ENCODE results near the gene MPPED2. TPM values are rescaled to one million over a fixed set of nuclear protein-coding genes. Genes with fewer than 3 reads are reported as not detected.

The MPPED2 gene
- polyA plus RNA-seq, 1 donor (not counting 4 experiments of a cell fraction or from before 2014, with no cell fraction given): not detected

DNA sequence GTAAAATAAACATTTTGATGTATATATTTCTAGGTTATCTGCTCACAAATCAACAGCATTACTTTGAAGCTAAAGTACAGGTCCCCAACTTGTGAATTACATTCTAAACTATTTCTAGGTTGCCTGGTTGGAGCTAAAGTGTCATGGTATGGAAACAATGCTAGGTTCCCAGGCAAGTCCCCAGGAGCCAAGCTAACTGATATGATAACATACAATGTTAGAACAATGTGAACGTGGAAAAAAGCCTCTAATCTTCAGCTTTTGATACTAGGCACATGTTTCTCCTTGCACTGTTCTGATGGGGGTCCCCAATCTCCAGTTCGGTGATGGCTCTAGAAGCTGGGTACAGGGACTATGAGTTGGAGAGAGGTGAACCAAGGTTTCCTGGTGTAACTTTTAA lies 153.4 kb downstream of the MPPED2 start:
- Histone ChIP-seq H3K9me3 (ENCODE audit: control insufficient read depth, low read depth, low read length) (no peaks in the 10 kb centered on the region), H3K79me2 (ENCODE audit: control insufficient read depth, insufficient read depth, low read length) (no peaks in the 10 kb centered on the region), H3K36me3 (ENCODE audit: control insufficient read depth in 2 of 2, extremely low read depth in 1 of 2, insufficient read depth in 2 of 2, low read length in 2 of 2) (no peaks in the 10 kb centered on the region), H3K4me1 (ENCODE audit: control insufficient read depth, extremely low read depth, insufficient read depth, low read length) (no peaks in the 10 kb centered on the region), H3K4me3 (ENCODE audit: control insufficient read depth in 2 of 3, extremely low read depth in 1 of 3, insufficient read depth in 2 of 3, low read depth in 1 of 3, low read length in 3 of 3) (no peak overlapping the region), H3K4me2 (ENCODE audit: control insufficient read depth, extremely low read depth, insufficient read depth, low read depth, low read length) (no peak overlapping the region), H4K20me1 (ENCODE audit: control insufficient read depth, extremely low read depth, insufficient read depth, low read length) (no peaks in the 10 kb centered on the region), H2AFZ (ENCODE audit: control insufficient read depth, low read length) (no peak overlapping the region), H3K27me3 (ENCODE audit: control insufficient read depth, extremely low read depth, insufficient read depth, low read length) (no peaks in the 10 kb centered on the region), H3K9ac (ENCODE audit: control insufficient read depth, extremely low read depth, insufficient read depth, low read length) (no peak overlapping the region), H3K27ac (ENCODE audit: control insufficient read depth, insufficient read depth, low read length) (no peak overlapping the region), H3K9me1 (ENCODE audit: control insufficient read depth, extremely low read depth, insufficient read depth, low read length) (no peaks in the 10 kb centered on the region)
- no peak for DNase-seq (ENCODE audit: low read depth, low spot score)
- no peak for TF ChIP-seq EZH2 (IDR thresholded peaks at IDR 0.05; ENCODE audit: low read length)
- TF ChIP-seq, protein P1, sequence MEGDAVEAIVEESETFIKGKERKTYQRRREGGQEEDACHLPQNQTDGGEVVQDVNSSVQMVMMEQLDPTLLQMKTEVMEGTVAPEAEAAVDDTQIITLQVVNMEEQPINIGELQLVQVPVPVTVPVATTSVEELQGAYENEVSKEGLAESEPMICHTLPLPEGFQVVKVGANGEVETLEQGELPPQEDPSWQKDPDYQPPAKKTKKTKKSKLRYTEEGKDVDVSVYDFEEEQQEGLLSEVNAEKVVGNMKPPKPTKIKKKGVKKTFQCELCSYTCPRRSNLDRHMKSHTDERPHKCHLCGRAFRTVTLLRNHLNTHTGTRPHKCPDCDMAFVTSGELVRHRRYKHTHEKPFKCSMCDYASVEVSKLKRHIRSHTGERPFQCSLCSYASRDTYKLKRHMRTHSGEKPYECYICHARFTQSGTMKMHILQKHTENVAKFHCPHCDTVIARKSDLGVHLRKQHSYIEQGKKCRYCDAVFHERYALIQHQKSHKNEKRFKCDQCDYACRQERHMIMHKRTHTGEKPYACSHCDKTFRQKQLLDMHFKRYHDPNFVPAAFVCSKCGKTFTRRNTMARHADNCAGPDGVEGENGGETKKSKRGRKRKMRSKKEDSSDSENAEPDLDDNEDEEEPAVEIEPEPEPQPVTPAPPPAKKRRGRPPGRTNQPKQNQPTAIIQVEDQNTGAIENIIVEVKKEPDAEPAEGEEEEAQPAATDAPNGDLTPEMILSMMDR (optimal IDR thresholded peaks at IDR 0.05 in 1 of 3, IDR thresholded peaks at IDR 0.05 in 1 of 3, conservative IDR thresholded peaks at IDR 0.05 in 1 of 3; ENCODE audit: extremely low read depth in 1 of 3, insufficient read depth in 2 of 3, low read length in 3 of 3): no peak
- no peak for FAIRE-seq
- dilution Hi-C loops (cut with MboI; ENCODE audit: extremely low pct_ligation_motif_present, low sequenced_read_pairs): no loop called here

DNA sequence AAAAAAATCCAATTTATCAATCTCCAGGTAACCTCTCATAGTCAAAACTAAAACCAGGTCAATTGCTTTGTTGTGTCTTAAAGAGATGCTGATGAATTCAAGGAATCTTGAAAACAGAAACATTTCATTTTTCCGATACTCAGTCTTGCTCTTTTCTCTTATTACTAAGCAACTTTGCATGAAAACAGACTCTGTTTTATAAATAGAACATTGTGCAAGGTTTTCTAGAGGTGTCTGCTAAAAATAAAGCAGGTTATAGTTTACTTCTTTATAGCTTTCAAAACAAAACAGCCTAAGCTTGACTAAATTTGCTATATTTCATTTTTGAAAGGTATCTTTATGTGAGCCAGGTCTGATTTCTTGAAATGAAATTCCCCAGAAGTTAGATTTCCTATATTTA lies 154.0 kb downstream of the MPPED2 start:
- DNase-seq (ENCODE audit: low read depth, low spot score): no peak
- Histone ChIP-seq H3K27me3 (ENCODE audit: control insufficient read depth, extremely low read depth, insufficient read depth, low read length) (no peaks in the 10 kb centered on the region), H4K20me1 (ENCODE audit: control insufficient read depth, extremely low read depth, insufficient read depth, low read length) (no peaks in the 10 kb centered on the region), H3K36me3 (ENCODE audit: control insufficient read depth in 2 of 2, extremely low read depth in 1 of 2, insufficient read depth in 2 of 2, low read length in 2 of 2) (no peaks in the 10 kb centered on the region), H3K27ac (ENCODE audit: control insufficient read depth, insufficient read depth, low read length) (no peak overlapping the region), H3K9ac (ENCODE audit: control insufficient read depth, extremely low read depth, insufficient read depth, low read length) (no peak overlapping the region), H3K9me3 (ENCODE audit: control insufficient read depth, low read depth, low read length) (no peaks in the 10 kb centered on the region), H3K4me3 (ENCODE audit: control insufficient read depth in 2 of 3, extremely low read depth in 1 of 3, insufficient read depth in 2 of 3, low read depth in 1 of 3, low read length in 3 of 3) (no peak overlapping the region), H3K79me2 (ENCODE audit: control insufficient read depth, insufficient read depth, low read length) (no peaks in the 10 kb centered on the region), H2AFZ (ENCODE audit: control insufficient read depth, low read length) (no peak overlapping the region), H3K4me1 (ENCODE audit: control insufficient read depth, extremely low read depth, insufficient read depth, low read length) (no peaks in the 10 kb centered on the region), H3K4me2 (ENCODE audit: control insufficient read depth, extremely low read depth, insufficient read depth, low read depth, low read length) (no peak overlapping the region), H3K9me1 (ENCODE audit: control insufficient read depth, extremely low read depth, insufficient read depth, low read length) (no peaks in the 10 kb centered on the region)
- dilution Hi-C loops (cut with MboI; ENCODE audit: extremely low pct_ligation_motif_present, low sequenced_read_pairs): no loop called here
- TF ChIP-seq EZH2 (IDR thresholded peaks at IDR 0.05; ENCODE audit: low read length): no peak
- TF ChIP-seq, protein P1 (optimal IDR thresholded peaks at IDR 0.05 in 1 of 3, IDR thresholded peaks at IDR 0.05 in 1 of 3, conservative IDR thresholded peaks at IDR 0.05 in 1 of 3; ENCODE audit: extremely low read depth in 1 of 3, insufficient read depth in 2 of 3, low read length in 3 of 3): no peak
- no peak for FAIRE-seq

All from keratinocyte (primary cell).